GM12872 (cell line): ENCODE data around the gene CACUL1.

Source experiments
- CTCF ChIP-seq: IDR thresholded peaks from 3 replicates; pipeline ENCODE4 v1.5.1; 2011; ENCODE audit warnings: low read depth, mild to moderate bottlenecking, low read length, moderate library complexity; ENCODE audit not compliant: insufficient read depth

CACUL1 gene

GRCh38 chr10:118751265-118751664 lies 3.5 kb downstream of the CACUL1 start:
- no peak for TF ChIP-seq CTCF

GRCh38 chr10:118748041-118748440 lies 6.7 kb downstream of the CACUL1 start:
- no peak for TF ChIP-seq CTCF

- TF ChIP-seq CTCF, result no peak
These were observed 8.5 kb downstream of the CACUL1 start for GRCh38 chr10:118746246-118746645.

- TF ChIP-seq CTCF, result no peak
These were observed 9.7 kb downstream of the CACUL1 start for GRCh38 chr10:118745056-118745455.

- TF ChIP-seq CTCF, result no peak
These were observed 12.0 kb downstream of the CACUL1 start for GRCh38 chr10:118742782-118743181.

GRCh38 chr10:118742032-118742431 lies 12.7 kb downstream of the CACUL1 start:
- TF ChIP-seq CTCF, result no peak

GRCh38 chr10:118738406-118738805 lies 16.4 kb downstream of the CACUL1 start:
- no peak for TF ChIP-seq CTCF
